ENCODE results near the gene TTYH3.

TTYH3 gene

DNA sequence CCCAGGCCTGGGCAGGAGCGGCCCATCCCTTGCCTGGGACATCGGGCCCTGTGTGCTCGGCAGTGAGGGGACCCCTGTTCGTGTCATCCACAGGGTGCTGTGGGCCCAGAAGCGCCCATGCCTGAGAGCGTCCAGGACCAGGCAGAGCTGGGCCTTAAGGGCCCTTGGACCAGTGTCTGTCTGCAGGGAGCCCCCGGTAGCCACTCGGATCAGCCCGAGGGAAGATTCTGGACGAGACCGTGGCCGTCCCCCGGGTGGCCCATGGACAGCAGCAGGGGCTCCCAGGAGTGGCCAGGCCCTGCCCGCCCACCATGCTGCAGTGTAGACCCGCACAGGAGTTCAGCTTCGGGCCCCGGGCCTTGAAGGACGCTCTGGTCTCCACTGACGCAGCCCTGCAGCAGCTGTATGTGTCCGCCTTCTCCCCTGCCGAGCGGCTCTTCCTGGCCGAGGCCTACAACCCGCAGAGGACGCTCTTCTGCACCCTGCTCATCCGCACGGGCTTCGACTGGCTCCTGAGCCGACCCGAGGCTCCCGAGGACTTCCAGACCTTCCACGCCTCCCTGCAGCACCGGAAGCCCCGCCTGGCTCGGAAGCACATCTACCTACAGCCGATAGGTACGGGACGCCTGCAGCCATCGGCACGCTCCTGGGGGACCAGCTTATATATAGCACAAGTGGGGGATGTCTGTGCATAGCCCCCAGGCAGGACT lies 68.5 kb downstream of the TTYH3 start:
- CTCF ChIA-PET = interaction anchor here (0.5 to 2.7 kb wide), 5 partner anchors 9 to 249 kb away, joined by 3 to 14 read pairs (median 3); no protein-coding TSS in a partner anchor
- Histone ChIP-seq H3K27ac (ENCODE audit: extremely low read depth, low read depth, low read length) (no peak overlapping the region), H3K4me3 (ENCODE audit: low read depth, low read length) (no peak overlapping the region), H3K4me1 (ENCODE audit: control insufficient read depth, insufficient read depth, low read length) (no peaks in the 10 kb centered on the region), H3K36me3 (ENCODE audit: control insufficient read depth in 2 of 2, insufficient read depth in 1 of 2, low read length in 2 of 2) (no peaks in the 10 kb centered on the region), H3K9me3 (ENCODE audit: control insufficient read depth, insufficient read depth, low read depth, low read length) (no peaks in the 10 kb centered on the region)
- POLR2A ChIA-PET = no interaction called here
- TF ChIP-seq ZBTB21 (tag by site-specific recombination; IDR thresholded peaks at IDR 0.05) (no peak), ZEB2 (tag by site-specific recombination; IDR thresholded peaks at IDR 0.05) (no peak)

DNA sequence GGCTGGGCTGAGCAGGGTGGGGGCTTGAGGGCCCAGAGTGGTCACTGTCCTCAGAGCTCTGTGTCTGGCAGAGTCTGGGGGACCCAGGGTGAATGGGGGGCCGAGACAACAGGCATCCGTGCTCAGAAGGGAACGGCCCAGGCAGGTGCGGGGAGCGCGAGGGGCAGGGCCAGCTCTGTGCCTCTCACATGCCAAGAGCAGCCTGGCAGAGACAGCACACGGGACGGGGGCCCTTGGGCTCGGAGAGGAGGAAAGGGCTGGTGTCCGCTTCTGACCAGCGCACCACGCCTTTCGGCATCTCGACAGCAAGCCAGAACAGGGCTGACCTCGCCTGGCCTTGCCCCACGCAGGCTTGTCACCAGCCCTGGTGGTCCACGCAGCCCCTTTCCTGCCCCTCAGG lies 69.6 kb downstream of the TTYH3 start:
- CTCF ChIA-PET = interaction anchor here (1.1 to 2.1 kb wide), 2 partner anchors 8 to 14 kb away, joined by 3 to 9 read pairs; no protein-coding TSS in a partner anchor
- POLR2A ChIA-PET = no interaction called here

DNA sequence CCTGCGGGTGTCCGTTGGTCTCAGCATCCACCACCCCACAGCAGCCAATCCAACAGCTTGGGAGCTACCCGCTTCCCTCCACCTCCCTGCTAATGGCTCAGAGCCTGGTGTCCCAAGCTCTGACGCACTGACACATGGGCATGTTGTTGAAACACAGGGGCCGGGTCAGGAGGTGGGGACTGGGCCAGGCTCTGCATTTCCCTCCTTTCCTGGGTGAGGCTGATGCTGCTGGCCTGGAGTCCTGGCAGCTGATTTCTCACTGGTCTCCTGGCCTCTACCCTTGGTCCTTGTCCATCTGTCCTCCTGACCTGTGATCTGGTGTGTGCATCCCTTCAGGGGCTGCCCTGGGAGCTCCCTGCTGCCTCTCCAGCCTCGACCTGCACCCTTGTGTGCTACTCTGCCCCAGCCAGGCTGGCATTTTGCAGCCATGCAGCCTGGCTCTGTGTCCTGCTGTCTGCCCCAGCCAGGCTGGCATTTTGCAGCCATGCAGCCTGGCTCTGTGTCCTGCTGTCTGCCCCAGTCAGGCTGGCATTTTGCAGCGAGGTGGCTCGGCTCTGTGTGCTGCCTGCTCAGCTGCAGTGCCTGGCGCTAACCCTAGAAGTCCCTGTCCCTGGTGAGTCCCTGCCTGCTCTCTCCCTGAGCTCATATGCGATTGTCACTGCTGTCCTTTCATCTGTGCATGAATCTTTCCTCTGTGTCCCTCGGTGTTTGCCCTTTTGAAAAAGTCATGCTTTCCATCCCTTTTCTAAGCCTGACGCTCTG lies 70.2 kb downstream of the TTYH3 start:
- ChIA-PET CTCF (interaction anchor here (0.7 to 2.1 kb wide), 3 partner anchors 8 to 56 kb away, joined by 3 to 9 read pairs (median 4); no protein-coding TSS in a partner anchor), POLR2A (no interaction called here)
- no peak overlapping the region for H3K4me3 ChIP-seq (ENCODE audit: low read depth, low read length)
- H3K27ac ChIP-seq (ENCODE audit: extremely low read depth, low read depth, low read length) = no peak overlapping the region
- H3K4me1 ChIP-seq (ENCODE audit: control insufficient read depth, insufficient read depth, low read length) = no peaks in the 10 kb centered on the region
- no peaks in the 10 kb centered on the region for H3K36me3 ChIP-seq (ENCODE audit: control insufficient read depth in 2 of 2, insufficient read depth in 1 of 2, low read length in 2 of 2)
- no peaks in the 10 kb centered on the region for H3K9me3 ChIP-seq (ENCODE audit: control insufficient read depth, insufficient read depth, low read depth, low read length)
- TF ChIP-seq ZNF211 (tag by site-specific recombination; IDR thresholded peaks at IDR 0.05; ENCODE audit: low read depth) (no peak), TRIM28 (IDR thresholded peaks at IDR 0.05; ENCODE audit: borderline replicate concordance, low read length) (no peak), ZNF311 (tag by site-specific recombination; IDR thresholded peaks at IDR 0.05; ENCODE audit: borderline replicate concordance) (no peak), ZNF24 (tag by site-specific recombination; IDR thresholded peaks at IDR 0.05) (no peak), ZBTB48 (tag by site-specific recombination; IDR thresholded peaks at IDR 0.05) (no peak), ZBTB21 (tag by site-specific recombination; IDR thresholded peaks at IDR 0.05) (no peak)
- TF ChIP-seq, protein P1, sequence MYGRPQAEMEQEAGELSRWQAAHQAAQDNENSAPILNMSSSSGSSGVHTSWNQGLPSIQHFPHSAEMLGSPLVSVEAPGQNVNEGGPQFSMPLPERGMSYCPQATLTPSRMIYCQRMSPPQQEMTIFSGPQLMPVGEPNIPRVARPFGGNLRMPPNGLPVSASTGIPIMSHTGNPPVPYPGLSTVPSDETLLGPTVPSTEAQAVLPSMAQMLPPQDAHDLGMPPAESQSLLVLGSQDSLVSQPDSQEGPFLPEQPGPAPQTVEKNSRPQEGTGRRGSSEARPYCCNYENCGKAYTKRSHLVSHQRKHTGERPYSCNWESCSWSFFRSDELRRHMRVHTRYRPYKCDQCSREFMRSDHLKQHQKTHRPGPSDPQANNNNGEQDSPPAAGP (tag by site-specific recombination; IDR thresholded peaks at IDR 0.05) = no peak
- TF ChIP-seq, protein P2, sequence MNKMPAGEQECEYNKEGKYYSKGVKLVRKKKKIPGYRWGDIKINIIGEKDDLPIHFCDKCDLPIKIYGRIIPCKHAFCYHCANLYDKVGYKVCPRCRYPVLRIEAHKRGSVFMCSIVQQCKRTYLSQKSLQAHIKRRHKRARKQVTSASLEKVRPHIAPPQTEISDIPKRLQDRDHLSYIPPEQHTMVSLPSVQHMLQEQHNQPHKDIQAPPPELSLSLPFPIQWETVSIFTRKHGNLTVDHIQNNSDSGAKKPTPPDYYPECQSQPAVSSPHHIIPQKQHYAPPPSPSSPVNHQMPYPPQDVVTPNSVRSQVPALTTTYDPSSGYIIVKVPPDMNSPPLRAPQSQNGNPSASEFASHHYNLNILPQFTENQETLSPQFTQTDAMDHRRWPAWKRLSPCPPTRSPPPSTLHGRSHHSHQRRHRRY (tag by site-specific recombination; IDR thresholded peaks at IDR 0.05) = no peak
- TF ChIP-seq, protein P3, sequence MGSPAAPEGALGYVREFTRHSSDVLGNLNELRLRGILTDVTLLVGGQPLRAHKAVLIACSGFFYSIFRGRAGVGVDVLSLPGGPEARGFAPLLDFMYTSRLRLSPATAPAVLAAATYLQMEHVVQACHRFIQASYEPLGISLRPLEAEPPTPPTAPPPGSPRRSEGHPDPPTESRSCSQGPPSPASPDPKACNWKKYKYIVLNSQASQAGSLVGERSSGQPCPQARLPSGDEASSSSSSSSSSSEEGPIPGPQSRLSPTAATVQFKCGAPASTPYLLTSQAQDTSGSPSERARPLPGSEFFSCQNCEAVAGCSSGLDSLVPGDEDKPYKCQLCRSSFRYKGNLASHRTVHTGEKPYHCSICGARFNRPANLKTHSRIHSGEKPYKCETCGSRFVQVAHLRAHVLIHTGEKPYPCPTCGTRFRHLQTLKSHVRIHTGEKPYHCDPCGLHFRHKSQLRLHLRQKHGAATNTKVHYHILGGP (tag by site-specific recombination; IDR thresholded peaks at IDR 0.05) = no peak

More for the DNA sequence above, 69.6 kb downstream of the TTYH3 start:
- no peak overlapping the region for H3K27ac ChIP-seq (ENCODE audit: extremely low read depth, low read depth, low read length)
- no peaks in the 10 kb centered on the region for H3K4me1 ChIP-seq (ENCODE audit: control insufficient read depth, insufficient read depth, low read length)
- H3K36me3 ChIP-seq (ENCODE audit: control insufficient read depth in 2 of 2, insufficient read depth in 1 of 2, low read length in 2 of 2) = no peaks in the 10 kb centered on the region
- H3K9me3 ChIP-seq (ENCODE audit: control insufficient read depth, insufficient read depth, low read depth, low read length) = no peaks in the 10 kb centered on the region
- TF ChIP-seq ZNF585B (tag by site-specific recombination; IDR thresholded peaks at IDR 0.05) = no peak
- TF ChIP-seq ZNF707 (tag by site-specific recombination; IDR thresholded peaks at IDR 0.05) = no peak
- TF ChIP-seq SP7 (tag by site-specific recombination; IDR thresholded peaks at IDR 0.05) = no peak
- TF ChIP-seq, protein P4, sequence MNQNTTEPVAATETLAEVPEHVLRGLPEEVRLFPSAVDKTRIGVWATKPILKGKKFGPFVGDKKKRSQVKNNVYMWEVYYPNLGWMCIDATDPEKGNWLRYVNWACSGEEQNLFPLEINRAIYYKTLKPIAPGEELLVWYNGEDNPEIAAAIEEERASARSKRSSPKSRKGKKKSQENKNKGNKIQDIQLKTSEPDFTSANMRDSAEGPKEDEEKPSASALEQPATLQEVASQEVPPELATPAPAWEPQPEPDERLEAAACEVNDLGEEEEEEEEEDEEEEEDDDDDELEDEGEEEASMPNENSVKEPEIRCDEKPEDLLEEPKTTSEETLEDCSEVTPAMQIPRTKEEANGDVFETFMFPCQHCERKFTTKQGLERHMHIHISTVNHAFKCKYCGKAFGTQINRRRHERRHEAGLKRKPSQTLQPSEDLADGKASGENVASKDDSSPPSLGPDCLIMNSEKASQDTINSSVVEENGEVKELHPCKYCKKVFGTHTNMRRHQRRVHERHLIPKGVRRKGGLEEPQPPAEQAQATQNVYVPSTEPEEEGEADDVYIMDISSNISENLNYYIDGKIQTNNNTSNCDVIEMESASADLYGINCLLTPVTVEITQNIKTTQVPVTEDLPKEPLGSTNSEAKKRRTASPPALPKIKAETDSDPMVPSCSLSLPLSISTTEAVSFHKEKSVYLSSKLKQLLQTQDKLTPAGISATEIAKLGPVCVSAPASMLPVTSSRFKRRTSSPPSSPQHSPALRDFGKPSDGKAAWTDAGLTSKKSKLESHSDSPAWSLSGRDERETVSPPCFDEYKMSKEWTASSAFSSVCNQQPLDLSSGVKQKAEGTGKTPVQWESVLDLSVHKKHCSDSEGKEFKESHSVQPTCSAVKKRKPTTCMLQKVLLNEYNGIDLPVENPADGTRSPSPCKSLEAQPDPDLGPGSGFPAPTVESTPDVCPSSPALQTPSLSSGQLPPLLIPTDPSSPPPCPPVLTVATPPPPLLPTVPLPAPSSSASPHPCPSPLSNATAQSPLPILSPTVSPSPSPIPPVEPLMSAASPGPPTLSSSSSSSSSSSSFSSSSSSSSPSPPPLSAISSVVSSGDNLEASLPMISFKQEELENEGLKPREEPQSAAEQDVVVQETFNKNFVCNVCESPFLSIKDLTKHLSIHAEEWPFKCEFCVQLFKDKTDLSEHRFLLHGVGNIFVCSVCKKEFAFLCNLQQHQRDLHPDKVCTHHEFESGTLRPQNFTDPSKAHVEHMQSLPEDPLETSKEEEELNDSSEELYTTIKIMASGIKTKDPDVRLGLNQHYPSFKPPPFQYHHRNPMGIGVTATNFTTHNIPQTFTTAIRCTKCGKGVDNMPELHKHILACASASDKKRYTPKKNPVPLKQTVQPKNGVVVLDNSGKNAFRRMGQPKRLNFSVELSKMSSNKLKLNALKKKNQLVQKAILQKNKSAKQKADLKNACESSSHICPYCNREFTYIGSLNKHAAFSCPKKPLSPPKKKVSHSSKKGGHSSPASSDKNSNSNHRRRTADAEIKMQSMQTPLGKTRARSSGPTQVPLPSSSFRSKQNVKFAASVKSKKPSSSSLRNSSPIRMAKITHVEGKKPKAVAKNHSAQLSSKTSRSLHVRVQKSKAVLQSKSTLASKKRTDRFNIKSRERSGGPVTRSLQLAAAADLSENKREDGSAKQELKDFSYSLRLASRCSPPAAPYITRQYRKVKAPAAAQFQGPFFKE (tag by site-specific recombination; IDR thresholded peaks at IDR 0.05; ENCODE audit: borderline replicate concordance) = no peak
- TF ChIP-seq EGR2 (tag by site-specific recombination; IDR thresholded peaks at IDR 0.05; ENCODE audit: low read depth) = no peak
- no peak for TF ChIP-seq WT1 (tag by site-specific recombination; IDR thresholded peaks at IDR 0.05)
- no peak for TF ChIP-seq ZNF416 (tag by site-specific recombination; IDR thresholded peaks at IDR 0.05)
- TF ChIP-seq ZFP69B (tag by site-specific recombination; IDR thresholded peaks at IDR 0.05) = no peak
- no peak for TF ChIP-seq ZNF529 (tag by site-specific recombination; IDR thresholded peaks at IDR 0.05; ENCODE audit: insufficient replicate concordance)
- no peak for TF ChIP-seq MZF1 (tag by site-specific recombination; IDR thresholded peaks at IDR 0.05; ENCODE audit: borderline replicate concordance)
- TF ChIP-seq ZNF521 (tag by site-specific recombination; IDR thresholded peaks at IDR 0.05) = no peak
- TF ChIP-seq ZNF76 (tag by site-specific recombination; IDR thresholded peaks at IDR 0.05; ENCODE audit: borderline replicate concordance, low read depth) = no peak
- TF ChIP-seq ZNF121 (tag by site-specific recombination; IDR thresholded peaks at IDR 0.05) = no peak
- no peak for TF ChIP-seq ZNF530 (tag by site-specific recombination; IDR thresholded peaks at IDR 0.05; ENCODE audit: low read depth)
- TF ChIP-seq ZBTB20 (tag by site-specific recombination; IDR thresholded peaks at IDR 0.05) = no peak
- TF ChIP-seq ZFP37 (tag by site-specific recombination; IDR thresholded peaks at IDR 0.05) = no peak
- TF ChIP-seq ZNF48 (tag by site-specific recombination; IDR thresholded peaks at IDR 0.05) = no peak
- TF ChIP-seq HOXC10 (CRISPR knock-in tag; IDR thresholded peaks at IDR 0.05) = no peak
- no peak for TF ChIP-seq ZNF155 (tag by site-specific recombination; IDR thresholded peaks at IDR 0.05)
- TF ChIP-seq ZNF37A (tag by site-specific recombination; IDR thresholded peaks at IDR 0.05) = no peak
- no peak overlapping the region for H3K4me3 ChIP-seq (ENCODE audit: low read depth, low read length)

All from HEK293 (cell line).